Peyer's patch (tissue), 4 donors: ENCODE measurements around the gene TOPORS.

Source experiments
- POLR2A ChIP-seq, 2 donors: fragments of 450-650 bp; IDR thresholded peaks; one replicate each; pipeline ENCODE4 v1.5.1; 2017; ENCODE audit warnings: antibody characterized with exemption in 2 of 2, mild to moderate bottlenecking in 2 of 2, moderate library complexity in 2 of 2
- TF ChIP-seq, protein P1 (sequence below), 6 experiments: fragments of 450-650 bp in 4 of 6; fragments of 200-600 bp in 2 of 6; sonication (generic) in 1 of 6; IDR thresholded peaks; one replicate each; pipeline ENCODE4 v1.5.1; 2017 to 2019; ENCODE audit warnings: antibody characterized with exemption in 6 of 6, mild to moderate bottlenecking in 3 of 6, moderate library complexity in 1 of 6

DNA sequence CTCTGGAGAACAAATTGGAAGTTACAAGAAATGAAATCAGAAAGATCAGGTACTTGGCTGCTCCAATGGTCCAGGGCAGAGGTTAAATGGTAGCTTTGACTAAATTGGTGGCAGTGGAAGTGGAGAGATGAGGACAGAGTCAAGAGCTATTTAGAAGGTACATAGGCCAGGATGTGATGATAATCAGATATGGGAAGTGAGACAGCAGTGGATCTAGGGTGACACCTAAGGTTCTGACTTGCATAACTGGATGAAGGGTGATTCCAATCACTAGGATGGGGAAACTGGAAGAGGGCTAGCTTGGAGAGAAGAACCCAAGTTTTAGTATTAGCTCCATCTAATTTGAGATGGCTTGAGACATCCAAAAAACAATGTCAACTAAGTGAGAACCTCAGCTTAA is 44.5 kb upstream of the TOPORS start:
- no peak for TF ChIP-seq POLR2A (IDR thresholded peaks at IDR 0.05)
- TF ChIP-seq, protein P1, sequence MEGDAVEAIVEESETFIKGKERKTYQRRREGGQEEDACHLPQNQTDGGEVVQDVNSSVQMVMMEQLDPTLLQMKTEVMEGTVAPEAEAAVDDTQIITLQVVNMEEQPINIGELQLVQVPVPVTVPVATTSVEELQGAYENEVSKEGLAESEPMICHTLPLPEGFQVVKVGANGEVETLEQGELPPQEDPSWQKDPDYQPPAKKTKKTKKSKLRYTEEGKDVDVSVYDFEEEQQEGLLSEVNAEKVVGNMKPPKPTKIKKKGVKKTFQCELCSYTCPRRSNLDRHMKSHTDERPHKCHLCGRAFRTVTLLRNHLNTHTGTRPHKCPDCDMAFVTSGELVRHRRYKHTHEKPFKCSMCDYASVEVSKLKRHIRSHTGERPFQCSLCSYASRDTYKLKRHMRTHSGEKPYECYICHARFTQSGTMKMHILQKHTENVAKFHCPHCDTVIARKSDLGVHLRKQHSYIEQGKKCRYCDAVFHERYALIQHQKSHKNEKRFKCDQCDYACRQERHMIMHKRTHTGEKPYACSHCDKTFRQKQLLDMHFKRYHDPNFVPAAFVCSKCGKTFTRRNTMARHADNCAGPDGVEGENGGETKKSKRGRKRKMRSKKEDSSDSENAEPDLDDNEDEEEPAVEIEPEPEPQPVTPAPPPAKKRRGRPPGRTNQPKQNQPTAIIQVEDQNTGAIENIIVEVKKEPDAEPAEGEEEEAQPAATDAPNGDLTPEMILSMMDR (IDR thresholded peaks at IDR 0.05) = no peak
